K562 (cell line): ENCODE measurements around the gene POLR2J. TPM values are rescaled to one million over a fixed set of nuclear protein-coding genes. Genes with fewer than 3 reads are reported as not detected.

Experiments
- ARID1B ChIP-seq: fragments of 450-650 bp; IDR thresholded peaks from 2 replicates; pipeline ENCODE4 v1.6.1; 2016; ENCODE audit warnings: antibody characterized with exemption, mild to moderate bottlenecking, inconsistent platforms
- CTBP1 ChIP-seq: fragments of 450-650 bp; IDR thresholded peaks from 2 replicates; pipeline ENCODE4 v1.6.1; 2016; ENCODE audit warnings: borderline replicate concordance
- CXXC5 ChIP-seq: fragments of 250-450 bp; sonication (Bioruptor Pico); IDR thresholded peaks from 2 replicates; pipeline ENCODE4 v1.8.0; 2022; ENCODE audit warnings: inconsistent platforms, mild to moderate bottlenecking, moderate library complexity
- DPF2 ChIP-seq: fragments of 450-650 bp; IDR thresholded peaks from 2 replicates; pipeline ENCODE4 v1.6.1; 2016
- JUNB ChIP-seq: fragments of 450-650 bp; formaldehyde crosslinking; conservative IDR thresholded peaks from 2 replicates; pipeline ENCODE4 v1.4.0; 2020; ENCODE audit warnings: mild to moderate bottlenecking
- KLF1 ChIP-seq: fragments of 450-650 bp; IDR thresholded peaks from 2 replicates; pipeline ENCODE4 v1.6.1; 2016; ENCODE audit warnings: missing genetic modification characterization, missing compliant biosample characterization
- MTA3 ChIP-seq: fragments of 450-650 bp; formaldehyde crosslinking; IDR thresholded peaks from 2 replicates; pipeline ENCODE4 v1.6.1; 2017; ENCODE audit warnings: mild to moderate bottlenecking, borderline replicate concordance
- NR4A1 ChIP-seq, 2 experiments: fragments of 250-450 bp in 1 of 2; fragments of 450-650 bp in 1 of 2; sonication (Bioruptor Pico) in 1 of 2; IDR thresholded peaks; 2 replicates each; pipeline versions ENCODE4 v1.4.0 to v1.6.1; 2016 to 2020; ENCODE audit warnings: mild to moderate bottlenecking in 2 of 2, missing compliant biosample characterization in 1 of 2, missing genetic modification characterization in 1 of 2, moderate library complexity in 1 of 2
- PHTF2 ChIP-seq: fragments of 250-450 bp; sonication (Bioruptor Pico); IDR thresholded peaks from 2 replicates; pipeline ENCODE4 v1.5.0; 2021; ENCODE audit warnings: mild to moderate bottlenecking
- POLR2AphosphoS5 ChIP-seq: IDR thresholded peaks from 2 replicates; pipeline ENCODE4 v1.6.1; 2011; ENCODE audit warnings: mild to moderate bottlenecking, low read depth, low read length, moderate library complexity; ENCODE audit not compliant: control insufficient read depth, insufficient read depth
- SIN3B ChIP-seq: fragments of 450-650 bp; IDR thresholded peaks from 2 replicates; pipeline ENCODE4 v1.6.1; 2017; ENCODE audit warnings: low read depth, mild to moderate bottlenecking, moderate library complexity
- SIRT6 ChIP-seq: IDR thresholded peaks from one replicate; pipeline ENCODE4 v1.6.1; 2012; ENCODE audit warnings: low read depth, mild to moderate bottlenecking, control low read depth, inconsistent platforms, low read length, moderate library complexity
- THRA ChIP-seq: fragments of 450-650 bp; IDR thresholded peaks from 2 replicates; pipeline ENCODE4 v1.6.1; 2017; ENCODE audit warnings: mild to moderate bottlenecking, moderate library complexity
- TOE1 ChIP-seq, 2 experiments: fragments of 450-650 bp in 1 of 2; sonication (generic) in 1 of 2; formaldehyde crosslinking in 1 of 2; IDR thresholded peaks; 2 replicates each; pipeline versions ENCODE4 v1.7.1 to v1.8.0; 2016 to 2022; ENCODE audit warnings: borderline replicate concordance in 2 of 2, mild to moderate bottlenecking in 2 of 2, antibody characterized with exemption in 1 of 2, inconsistent platforms in 1 of 2, low read depth in 1 of 2, missing genetic modification reagents in 1 of 2, moderate library complexity in 1 of 2
- ZBTB2 ChIP-seq: fragments of 450-650 bp; IDR thresholded peaks from 2 replicates; pipeline ENCODE4 v1.6.1; 2016; ENCODE audit warnings: antibody characterized with exemption
- ZEB2 ChIP-seq: fragments of 450-650 bp; IDR thresholded peaks from 2 replicates; pipeline ENCODE4 v1.6.1; 2016
- ZKSCAN8 ChIP-seq: fragments of 200-800 bp; sonication (Bioruptor generic); IDR thresholded peaks from 2 replicates; pipeline ENCODE4 v1.6.1; 2016; ENCODE audit warnings: missing genetic modification characterization, missing compliant biosample characterization
- ZNF12 ChIP-seq: sonication (generic); formaldehyde crosslinking; IDR thresholded peaks from 2 replicates; pipeline ENCODE4 v1.4.0; 2020; ENCODE audit warnings: mild to moderate bottlenecking, missing genetic modification reagents
- ZNF121 ChIP-seq: sonication (generic); formaldehyde crosslinking; conservative IDR thresholded peaks from 2 replicates; pipeline ENCODE4 v1.8.0; 2022; ENCODE audit warnings: missing genetic modification reagents
- ZNF143 ChIP-seq: sonication (generic); formaldehyde crosslinking; IDR thresholded peaks from 2 replicates; pipeline ENCODE4 v1.9.0; 2022; ENCODE audit warnings: mild to moderate bottlenecking, missing genetic modification reagents
- ZNF3 ChIP-seq: fragments of 250-450 bp; sonication (Bioruptor Pico); IDR thresholded peaks from 2 replicates; pipeline ENCODE4 v1.5.0; 2021; ENCODE audit warnings: mild to moderate bottlenecking, moderate library complexity
- ZNF512 ChIP-seq: IDR thresholded peaks from 2 replicates; pipeline ENCODE4 v1.6.1; 2016; ENCODE audit warnings: missing genetic modification characterization, missing compliant biosample characterization
- polyA plus RNA-seq, 8 experiments: library from polyadenylated mRNA; depleted of rRNA in 4 of 8; stranded (reverse) in 5 of 8; unstranded in 3 of 8; fragments of >200 nt; fragmentation: Nextera tagmentation in 2 of 8; fragmentation: Illumina TruSeq in 1 of 8; extraction: Ambion mirVana in 2 of 8; extraction: Trizol in 1 of 8; gene quantifications; 2 replicates each; pipeline versions ENCODE4 v1.2.1 to v1.2.3, GENCODE V29; 2011 to 2014; ENCODE audit warnings: inconsistent platforms in 1 of 8, missing spikeins in 1 of 8
- total RNA-seq, 7 experiments: library from RNA; depleted of rRNA in 6 of 7; stranded (reverse); fragments of >200 nt in 6 of 7; fragmentation: Illumina TruSeq in 2 of 7; extraction: Trizol in 2 of 7; gene quantifications; 2 replicates each; pipeline versions ENCODE4 v1.2.1 to v1.2.3, GENCODE V29; 2011 to 2021; ENCODE audit warnings: low replicate concordance in 1 of 7
- TF ChIP-seq, protein P1 (sequence below): fragments of 250-450 bp; sonication (Bioruptor Pico); IDR thresholded peaks from 2 replicates; pipeline ENCODE4 v1.5.0; 2020; ENCODE audit warnings: mild to moderate bottlenecking

POLR2J gene
- total and polyA plus RNA-seq, 9 of the 15 experiments (the other 6 are each of a cell fraction or from before 2014, with no cell fraction given), result 32.3 to 220 (median 113) TPM

DNA sequence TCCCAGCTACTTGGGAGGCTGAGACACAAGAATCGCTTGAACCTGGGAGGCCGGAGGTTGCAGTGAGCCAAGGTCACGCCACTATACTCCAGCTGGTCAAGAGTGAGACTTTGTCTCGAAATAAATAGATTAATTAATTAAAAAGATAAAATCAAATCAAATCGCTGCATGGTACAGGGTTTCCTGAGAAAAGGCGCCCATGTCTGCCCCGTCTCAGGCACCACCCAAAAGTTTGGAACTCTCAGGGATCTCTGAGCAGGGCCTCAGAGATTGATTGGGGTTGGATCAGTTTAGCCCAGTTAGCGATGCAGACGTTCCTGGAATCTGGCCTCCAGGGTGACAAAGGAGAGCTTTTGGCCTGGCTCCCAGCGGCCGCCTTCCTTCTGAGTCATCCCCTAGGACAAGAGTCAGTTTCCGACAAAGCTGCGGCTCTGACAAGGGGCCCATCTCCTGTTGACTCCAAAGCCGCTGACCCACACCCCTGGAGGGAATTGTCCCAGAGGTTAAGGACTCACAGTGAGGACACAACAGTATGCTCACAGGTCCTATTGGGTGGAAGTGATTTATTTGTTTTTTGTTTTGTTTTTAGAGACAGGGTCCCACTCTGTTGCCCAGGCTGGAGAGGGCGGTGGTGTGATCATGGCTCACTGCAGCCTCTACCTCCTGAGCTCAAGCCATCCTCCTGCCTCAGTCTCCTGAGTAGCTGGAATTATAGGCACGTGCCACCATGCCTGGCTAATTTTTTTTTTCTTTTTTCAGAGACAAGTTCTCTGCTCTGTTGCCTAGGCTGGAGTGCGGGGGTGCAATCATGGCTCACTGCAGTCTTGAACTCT, 38.5 kb downstream of the POLR2J start (continued):
- TF ChIP-seq ZNF512 (tag), result no peak
- TF ChIP-seq JUNB, result no peak
- 0 out of 2 replicates have a peak, but pooled peaks have one; percentile 39 for TF ChIP-seq MTA3
- TF ChIP-seq, protein P1, sequence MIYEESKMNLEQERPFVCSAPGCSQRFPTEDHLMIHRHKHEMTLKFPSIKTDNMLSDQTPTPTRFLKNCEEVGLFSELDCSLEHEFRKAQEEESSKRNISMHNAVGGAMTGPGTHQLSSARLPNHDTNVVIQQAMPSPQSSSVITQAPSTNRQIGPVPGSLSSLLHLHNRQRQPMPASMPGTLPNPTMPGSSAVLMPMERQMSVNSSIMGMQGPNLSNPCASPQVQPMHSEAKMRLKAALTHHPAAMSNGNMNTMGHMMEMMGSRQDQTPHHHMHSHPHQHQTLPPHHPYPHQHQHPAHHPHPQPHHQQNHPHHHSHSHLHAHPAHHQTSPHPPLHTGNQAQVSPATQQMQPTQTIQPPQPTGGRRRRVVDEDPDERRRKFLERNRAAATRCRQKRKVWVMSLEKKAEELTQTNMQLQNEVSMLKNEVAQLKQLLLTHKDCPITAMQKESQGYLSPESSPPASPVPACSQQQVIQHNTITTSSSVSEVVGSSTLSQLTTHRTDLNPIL (CRISPR knock-in tag), result no peak
- peak; percentile 71 for TF ChIP-seq ARID1B
- TF ChIP-seq TOE1 (IDR thresholded peaks at IDR 0.05; ENCODE audit: borderline replicate concordance), result no peak
- no peak for TF ChIP-seq TOE1 (CRISPR knock-in tag; IDR thresholded peaks at IDR 0.05; ENCODE audit: borderline replicate concordance, low read depth)
- TF ChIP-seq ZNF121, result peak; percentile 64
- no peak for TF ChIP-seq KLF1 (tag)
- TF ChIP-seq ZEB2, result no peak
- no peak for TF ChIP-seq NR4A1 (CRISPR knock-in tag; IDR thresholded peaks at IDR 0.05)
- no peak for TF ChIP-seq NR4A1 (tag; IDR thresholded peaks at IDR 0.05)
- TF ChIP-seq ZNF12 (CRISPR knock-in tag), result peak; percentile 98
- no peak for TF ChIP-seq THRA
- no peak for TF ChIP-seq ZNF143
- TF ChIP-seq CTBP1, result peak; percentile 56; the same call in 1 of the 2 replicates
- no peak for TF ChIP-seq PHTF2
- TF ChIP-seq ZNF3 (CRISPR knock-in tag), result no peak
- TF ChIP-seq SIRT6, result no peak
- 0 out of 2 replicates have a peak, but pooled peaks have one; percentile 15 for TF ChIP-seq ZBTB2
- peak; percentile 76 for TF ChIP-seq CXXC5
- TF ChIP-seq DPF2, result peak; percentile 67
- TF ChIP-seq SIN3B, result no peak
- TF ChIP-seq POLR2AphosphoS5, result no peak
- no peak for TF ChIP-seq ZKSCAN8 (CRISPR knock-in tag)
